HG02588 (cell line): Measurements from ENCODE around the gene RNF40.

Experiments
- ATAC-seq: cut with Tn5 transposase; IDR thresholded peaks from one replicate; pipeline ENCODE4 v1.9.1; 2021; ENCODE audit warnings: mild to moderate bottlenecking, moderate library complexity; ENCODE audit not compliant: unreplicated experiment

RNF40 gene

GRCh38 chr16:30761427-30761927 is 645 bp upstream of the RNF40 start:
- peak; percentile 21 for ATAC-seq

- no peak for ATAC-seq
Measured at GRCh38 chr16:30762991-30763725, 1.0 kb downstream of the RNF40 start.

GRCh38 chr16:30764086-30764485 is 2.0 kb downstream of the RNF40 start:
- no peak for ATAC-seq

- ATAC-seq = no peak
Measured at GRCh38 chr16:30764816-30765465, 2.8 kb downstream of the RNF40 start.

GRCh38 chr16:30766206-30766932 is 4.2 kb downstream of the RNF40 start:
- no peak for ATAC-seq

GRCh38 chr16:30766933-30767284 is 4.8 kb downstream of the RNF40 start:
- ATAC-seq = no peak

- ATAC-seq = no peak
Measured at GRCh38 chr16:30767767-30768465, 5.8 kb downstream of the RNF40 start.

- ATAC-seq = no peak
Measured at GRCh38 chr16:30768583-30769181, 6.6 kb downstream of the RNF40 start.

- ATAC-seq = no peak
Measured at GRCh38 chr16:30769379-30770089, 7.4 kb downstream of the RNF40 start.

GRCh38 chr16:30771726-30772125 is 9.6 kb downstream of the RNF40 start:
- ATAC-seq = no peak

GRCh38 chr16:30773826-30774225 is 11.7 kb downstream of the RNF40 start:
- no peak for ATAC-seq

- no peak for ATAC-seq
Measured at GRCh38 chr16:30774367-30775130, 12.4 kb downstream of the RNF40 start.

- no peak for ATAC-seq
Measured at GRCh38 chr16:30775131-30775391, 12.9 kb downstream of the RNF40 start.

GRCh38 chr16:30775392-30776188 is 13.5 kb downstream of the RNF40 start:
- peak; percentile 44 for ATAC-seq

GRCh38 chr16:30777591-30778297 is 15.6 kb downstream of the RNF40 start:
- no peak for ATAC-seq

- no peak for ATAC-seq
Measured at GRCh38 chr16:30778549-30779244, 16.6 kb downstream of the RNF40 start.

GRCh38 chr16:30779596-30779995 is 17.5 kb downstream of the RNF40 start:
- ATAC-seq = no peak

- no peak for ATAC-seq
Measured at GRCh38 chr16:30780021-30780420, 17.9 kb downstream of the RNF40 start.
